ENCODE data around the gene APRT.

Gene APRT

GRCh38 chr16:88811769-88812512 lies at the start of gene APRT:
APRT (minus strand) TSS chr16:88811928; CDS start chr16:88811899, 29 bp downstream.
- DNase-seq (ENCODE audit: low spot score), result peak; percentile 96

GRCh38 chr16:88861359-88861758 lies 49.6 kb upstream of the APRT start:
- DNase-seq (ENCODE audit: low spot score), result no peak

GRCh38 chr16:88859381-88860091 lies 47.8 kb upstream of the APRT start:
- no peak for DNase-seq (ENCODE audit: low spot score)

- peak; percentile 65 for DNase-seq (ENCODE audit: low spot score)
Observed at GRCh38 chr16:88857728-88858339, 46.1 kb upstream of the APRT start.

- DNase-seq (ENCODE audit: low spot score), result peak; percentile 99
Observed at GRCh38 chr16:88856828-88857727, 45.4 kb upstream of the APRT start, which contains the start of the genes GALNS and TRAPPC2L. GALNS (minus strand) TSS chr16:88856947; CDS start chr16:88856877, 70 bp downstream. TRAPPC2L (plus strand) TSS chr16:88857127; CDS start chr16:88857151, 24 bp downstream.

GRCh38 chr16:88856122-88856827 lies 44.5 kb upstream of the APRT start:
- no peak for DNase-seq (ENCODE audit: low spot score)

GRCh38 chr16:88855736-88856121 lies 44.0 kb upstream of the APRT start:
- DNase-seq (ENCODE audit: low spot score), result no peak

GRCh38 chr16:88855176-88855575 lies 43.4 kb upstream of the APRT start:
- DNase-seq (ENCODE audit: low spot score), result no peak

- DNase-seq (ENCODE audit: low spot score), result no peak
Observed at GRCh38 chr16:88854306-88855111, 42.8 kb upstream of the APRT start.

- DNase-seq (ENCODE audit: low spot score), result no peak
Observed at GRCh38 chr16:88853325-88853941, 41.7 kb upstream of the APRT start.

- no peak for DNase-seq (ENCODE audit: low spot score)
Observed at GRCh38 chr16:88851616-88852015, 39.9 kb upstream of the APRT start.

GRCh38 chr16:88850531-88851199 lies 38.9 kb upstream of the APRT start:
- DNase-seq (ENCODE audit: low spot score), result no peak

GRCh38 chr16:88848557-88848956 lies 36.8 kb upstream of the APRT start:
- DNase-seq (ENCODE audit: low spot score), result no peak

- no peak for DNase-seq (ENCODE audit: low spot score)
Observed at GRCh38 chr16:88847654-88848053, 35.9 kb upstream of the APRT start.

GRCh38 chr16:88846088-88846487 lies 34.4 kb upstream of the APRT start:
- DNase-seq (ENCODE audit: low spot score), result no peak

GRCh38 chr16:88844419-88845036 lies 32.8 kb upstream of the APRT start:
- no peak for DNase-seq (ENCODE audit: low spot score)

GRCh38 chr16:88843256-88843655 lies 31.5 kb upstream of the APRT start:
- no peak for DNase-seq (ENCODE audit: low spot score)

- DNase-seq (ENCODE audit: low spot score), result no peak
Observed at GRCh38 chr16:88842806-88843205, 31.1 kb upstream of the APRT start.

- DNase-seq (ENCODE audit: low spot score), result no peak
Observed at GRCh38 chr16:88842308-88842756, 30.6 kb upstream of the APRT start.
